GM12875 (cell line): ENCODE data around the gene ABHD12.

Experiments used
- H3K4me3 ChIP-seq: one replicate; pipeline ENCODE4 v1.5.1; 2011; ENCODE audit warnings: low read depth, low read length, control low read depth
- CTCF ChIP-seq: IDR thresholded peaks from 2 replicates; pipeline ENCODE4 v1.5.1; 2011; ENCODE audit warnings: low read depth, mild to moderate bottlenecking, control low read depth, inconsistent platforms, low read length, moderate library complexity, borderline replicate concordance; ENCODE audit not compliant: insufficient read depth

Gene ABHD12

GRCh38 chr20:25285856-25286798 is 104.5 kb downstream of the ABHD12 start:
- H3K4me3 ChIP-seq = no peak overlapping the region
- TF ChIP-seq CTCF = no peak

- H3K4me3 ChIP-seq = no peak overlapping the region
- no peak for TF ChIP-seq CTCF
These were observed 105.5 kb downstream of the ABHD12 start for GRCh38 chr20:25285091-25285647.

GRCh38 chr20:25284131-25284601 is 106.5 kb downstream of the ABHD12 start:
- TF ChIP-seq CTCF = no peak
- no peak overlapping the region for H3K4me3 ChIP-seq

- no peak for TF ChIP-seq CTCF
- H3K4me3 ChIP-seq = no peak overlapping the region
These were observed 107.2 kb downstream of the ABHD12 start for GRCh38 chr20:25283221-25283951.

GRCh38 chr20:25282796-25283195 is 107.8 kb downstream of the ABHD12 start:
- TF ChIP-seq CTCF = no peak
- no peak overlapping the region for H3K4me3 ChIP-seq

GRCh38 chr20:25282034-25282781 is 108.4 kb downstream of the ABHD12 start:
- no peak for TF ChIP-seq CTCF

More at GRCh38 chr20:25282034-25282781, 108.4 kb downstream of the ABHD12 start:
- H3K4me3 ChIP-seq = no peak overlapping the region
